ENCODE results near the gene MAJIN.

Gene MAJIN

DNA sequence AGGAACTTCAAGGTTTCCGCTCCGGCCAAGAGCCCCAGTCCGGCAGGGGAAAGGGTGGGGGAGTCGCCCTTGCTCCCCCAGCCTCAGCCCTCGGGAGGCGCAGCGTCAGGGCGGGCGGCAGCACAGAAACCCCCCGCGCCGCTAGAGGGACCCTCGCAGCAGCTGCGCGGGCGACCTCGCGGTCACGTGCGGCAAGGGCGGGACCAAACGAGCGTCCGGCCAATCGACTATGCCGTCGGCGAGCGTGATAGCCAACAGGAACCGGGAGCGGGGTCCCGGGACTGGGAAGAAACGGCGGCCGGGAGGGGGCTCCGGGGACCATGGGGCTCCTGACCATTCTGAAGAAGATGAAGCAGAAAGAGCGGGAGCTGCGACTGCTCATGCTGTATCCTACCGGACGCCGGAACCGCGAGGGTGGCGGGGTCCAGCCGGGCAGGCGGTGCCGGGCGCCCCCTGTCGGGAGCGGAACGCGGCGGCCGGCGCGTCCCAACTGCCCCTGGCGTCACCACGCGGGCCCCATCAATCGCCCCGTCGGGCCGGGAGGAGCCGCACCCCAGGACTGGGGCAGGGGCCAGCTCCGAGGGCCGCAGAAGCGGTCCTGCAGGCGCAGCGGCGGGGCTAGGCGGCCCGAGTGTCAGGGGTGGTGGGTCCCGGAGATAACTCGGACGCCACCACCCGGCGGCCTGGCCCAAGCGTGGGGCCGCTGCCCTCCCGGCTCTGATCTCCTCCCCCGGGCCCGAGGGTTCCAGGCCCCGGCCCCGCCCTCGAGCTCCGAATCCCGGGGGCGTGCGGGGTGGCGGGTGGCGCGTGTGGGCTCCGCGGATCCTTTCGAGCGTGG lies 42.2 kb upstream of the MAJIN start, which contains the start of gene ARL2 (continued):
- TF ChIP-seq ZEB2 (tag by site-specific recombination; IDR thresholded peaks at IDR 0.05) (peak; percentile 83), SALL2 (tag by site-specific recombination; IDR thresholded peaks at IDR 0.05; ENCODE audit: borderline replicate concordance) (no peak), KLF7 (tag by site-specific recombination; IDR thresholded peaks at IDR 0.05; ENCODE audit: borderline replicate concordance) (0 out of 2 replicates have a peak, but pooled peaks have one; percentile 8), YY2 (tag by site-specific recombination; IDR thresholded peaks at IDR 0.05) (no peak), ZNF488 (tag by site-specific recombination; IDR thresholded peaks at IDR 0.05) (no peak), ZNF2 (tag by site-specific recombination; IDR thresholded peaks at IDR 0.05) (peak; percentile 98), GLI2 (tag by site-specific recombination; IDR thresholded peaks at IDR 0.05; ENCODE audit: borderline replicate concordance, low read depth) (no peak), ZNF138 (tag by site-specific recombination; IDR thresholded peaks at IDR 0.05; ENCODE audit: borderline replicate concordance) (no peak), ZNF398 (tag by site-specific recombination; IDR thresholded peaks at IDR 0.05) (peak; percentile 52; the same call in 1 of the 2 replicates), ZNF37A (tag by site-specific recombination; IDR thresholded peaks at IDR 0.05) (no peak), ZNF529 (tag by site-specific recombination; IDR thresholded peaks at IDR 0.05; ENCODE audit: insufficient replicate concordance) (no peak), ZNF354C (tag by site-specific recombination; IDR thresholded peaks at IDR 0.05; ENCODE audit: borderline replicate concordance, low read depth) (no peak), ZNF10 (tag by site-specific recombination; IDR thresholded peaks at IDR 0.05) (no peak), KLF9 (tag by site-specific recombination; IDR thresholded peaks at IDR 0.05; ENCODE audit: low read depth) (peak; percentile 62; the same call in 1 of the 2 replicates), PRDM1 (tag by site-specific recombination; IDR thresholded peaks at IDR 0.05) (no peak), ZNF677 (tag by site-specific recombination; IDR thresholded peaks at IDR 0.05) (0 out of 2 replicates have a peak, but pooled peaks have one; percentile 19), ZBTB8A (tag by site-specific recombination; IDR thresholded peaks at IDR 0.05) (peak; percentile 96), ZNF391 (tag by site-specific recombination; IDR thresholded peaks at IDR 0.05; ENCODE audit: borderline replicate concordance, low read depth) (no peak; the same call in 1 of the 2 replicates), ZNF48 (tag by site-specific recombination; IDR thresholded peaks at IDR 0.05) (no peak)
- TF ChIP-seq, protein P1, sequence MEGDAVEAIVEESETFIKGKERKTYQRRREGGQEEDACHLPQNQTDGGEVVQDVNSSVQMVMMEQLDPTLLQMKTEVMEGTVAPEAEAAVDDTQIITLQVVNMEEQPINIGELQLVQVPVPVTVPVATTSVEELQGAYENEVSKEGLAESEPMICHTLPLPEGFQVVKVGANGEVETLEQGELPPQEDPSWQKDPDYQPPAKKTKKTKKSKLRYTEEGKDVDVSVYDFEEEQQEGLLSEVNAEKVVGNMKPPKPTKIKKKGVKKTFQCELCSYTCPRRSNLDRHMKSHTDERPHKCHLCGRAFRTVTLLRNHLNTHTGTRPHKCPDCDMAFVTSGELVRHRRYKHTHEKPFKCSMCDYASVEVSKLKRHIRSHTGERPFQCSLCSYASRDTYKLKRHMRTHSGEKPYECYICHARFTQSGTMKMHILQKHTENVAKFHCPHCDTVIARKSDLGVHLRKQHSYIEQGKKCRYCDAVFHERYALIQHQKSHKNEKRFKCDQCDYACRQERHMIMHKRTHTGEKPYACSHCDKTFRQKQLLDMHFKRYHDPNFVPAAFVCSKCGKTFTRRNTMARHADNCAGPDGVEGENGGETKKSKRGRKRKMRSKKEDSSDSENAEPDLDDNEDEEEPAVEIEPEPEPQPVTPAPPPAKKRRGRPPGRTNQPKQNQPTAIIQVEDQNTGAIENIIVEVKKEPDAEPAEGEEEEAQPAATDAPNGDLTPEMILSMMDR (tag by site-specific recombination; IDR thresholded peaks at IDR 0.05), result peak; percentile 97
- TF ChIP-seq, protein P2, sequence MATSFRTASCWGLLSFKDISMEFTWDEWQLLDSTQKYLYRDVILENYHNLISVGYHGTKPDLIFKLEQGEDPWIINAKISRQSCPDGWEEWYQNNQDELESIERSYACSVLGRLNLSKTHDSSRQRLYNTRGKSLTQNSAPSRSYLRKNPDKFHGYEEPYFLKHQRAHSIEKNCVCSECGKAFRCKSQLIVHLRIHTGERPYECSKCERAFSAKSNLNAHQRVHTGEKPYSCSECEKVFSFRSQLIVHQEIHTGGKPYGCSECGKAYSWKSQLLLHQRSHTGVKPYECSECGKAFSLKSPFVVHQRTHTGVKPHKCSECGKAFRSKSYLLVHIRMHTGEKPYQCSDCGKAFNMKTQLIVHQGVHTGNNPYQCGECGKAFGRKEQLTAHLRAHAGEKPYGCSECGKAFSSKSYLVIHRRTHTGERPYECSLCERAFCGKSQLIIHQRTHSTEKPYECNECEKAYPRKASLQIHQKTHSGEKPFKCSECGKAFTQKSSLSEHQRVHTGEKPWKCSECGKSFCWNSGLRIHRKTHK (tag by site-specific recombination; IDR thresholded peaks at IDR 0.05), result no peak
- TF ChIP-seq, protein P3, sequence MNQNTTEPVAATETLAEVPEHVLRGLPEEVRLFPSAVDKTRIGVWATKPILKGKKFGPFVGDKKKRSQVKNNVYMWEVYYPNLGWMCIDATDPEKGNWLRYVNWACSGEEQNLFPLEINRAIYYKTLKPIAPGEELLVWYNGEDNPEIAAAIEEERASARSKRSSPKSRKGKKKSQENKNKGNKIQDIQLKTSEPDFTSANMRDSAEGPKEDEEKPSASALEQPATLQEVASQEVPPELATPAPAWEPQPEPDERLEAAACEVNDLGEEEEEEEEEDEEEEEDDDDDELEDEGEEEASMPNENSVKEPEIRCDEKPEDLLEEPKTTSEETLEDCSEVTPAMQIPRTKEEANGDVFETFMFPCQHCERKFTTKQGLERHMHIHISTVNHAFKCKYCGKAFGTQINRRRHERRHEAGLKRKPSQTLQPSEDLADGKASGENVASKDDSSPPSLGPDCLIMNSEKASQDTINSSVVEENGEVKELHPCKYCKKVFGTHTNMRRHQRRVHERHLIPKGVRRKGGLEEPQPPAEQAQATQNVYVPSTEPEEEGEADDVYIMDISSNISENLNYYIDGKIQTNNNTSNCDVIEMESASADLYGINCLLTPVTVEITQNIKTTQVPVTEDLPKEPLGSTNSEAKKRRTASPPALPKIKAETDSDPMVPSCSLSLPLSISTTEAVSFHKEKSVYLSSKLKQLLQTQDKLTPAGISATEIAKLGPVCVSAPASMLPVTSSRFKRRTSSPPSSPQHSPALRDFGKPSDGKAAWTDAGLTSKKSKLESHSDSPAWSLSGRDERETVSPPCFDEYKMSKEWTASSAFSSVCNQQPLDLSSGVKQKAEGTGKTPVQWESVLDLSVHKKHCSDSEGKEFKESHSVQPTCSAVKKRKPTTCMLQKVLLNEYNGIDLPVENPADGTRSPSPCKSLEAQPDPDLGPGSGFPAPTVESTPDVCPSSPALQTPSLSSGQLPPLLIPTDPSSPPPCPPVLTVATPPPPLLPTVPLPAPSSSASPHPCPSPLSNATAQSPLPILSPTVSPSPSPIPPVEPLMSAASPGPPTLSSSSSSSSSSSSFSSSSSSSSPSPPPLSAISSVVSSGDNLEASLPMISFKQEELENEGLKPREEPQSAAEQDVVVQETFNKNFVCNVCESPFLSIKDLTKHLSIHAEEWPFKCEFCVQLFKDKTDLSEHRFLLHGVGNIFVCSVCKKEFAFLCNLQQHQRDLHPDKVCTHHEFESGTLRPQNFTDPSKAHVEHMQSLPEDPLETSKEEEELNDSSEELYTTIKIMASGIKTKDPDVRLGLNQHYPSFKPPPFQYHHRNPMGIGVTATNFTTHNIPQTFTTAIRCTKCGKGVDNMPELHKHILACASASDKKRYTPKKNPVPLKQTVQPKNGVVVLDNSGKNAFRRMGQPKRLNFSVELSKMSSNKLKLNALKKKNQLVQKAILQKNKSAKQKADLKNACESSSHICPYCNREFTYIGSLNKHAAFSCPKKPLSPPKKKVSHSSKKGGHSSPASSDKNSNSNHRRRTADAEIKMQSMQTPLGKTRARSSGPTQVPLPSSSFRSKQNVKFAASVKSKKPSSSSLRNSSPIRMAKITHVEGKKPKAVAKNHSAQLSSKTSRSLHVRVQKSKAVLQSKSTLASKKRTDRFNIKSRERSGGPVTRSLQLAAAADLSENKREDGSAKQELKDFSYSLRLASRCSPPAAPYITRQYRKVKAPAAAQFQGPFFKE (tag by site-specific recombination; IDR thresholded peaks at IDR 0.05; ENCODE audit: borderline replicate concordance), result no peak
- TF ChIP-seq, protein P4, sequence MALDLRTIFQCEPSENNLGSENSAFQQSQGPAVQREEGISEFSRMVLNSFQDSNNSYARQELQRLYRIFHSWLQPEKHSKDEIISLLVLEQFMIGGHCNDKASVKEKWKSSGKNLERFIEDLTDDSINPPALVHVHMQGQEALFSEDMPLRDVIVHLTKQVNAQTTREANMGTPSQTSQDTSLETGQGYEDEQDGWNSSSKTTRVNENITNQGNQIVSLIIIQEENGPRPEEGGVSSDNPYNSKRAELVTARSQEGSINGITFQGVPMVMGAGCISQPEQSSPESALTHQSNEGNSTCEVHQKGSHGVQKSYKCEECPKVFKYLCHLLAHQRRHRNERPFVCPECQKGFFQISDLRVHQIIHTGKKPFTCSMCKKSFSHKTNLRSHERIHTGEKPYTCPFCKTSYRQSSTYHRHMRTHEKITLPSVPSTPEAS (tag by site-specific recombination; IDR thresholded peaks at IDR 0.05), result no peak; the same call in 1 of the 2 replicates

All from HEK293 (cell line).